Neural cell (in vitro differentiated cells): Measurements from ENCODE around the gene ZNF521. TPM values are rescaled to one million over a fixed set of nuclear protein-coding genes. Genes with fewer than 3 reads are reported as not detected.

Source experiments
- H2AFZ ChIP-seq: fragments of 200-600, 300-800 bp; sonication (generic), shearing (Covaris generic); 2 replicates; pipeline ENCODE4 v1.6.0; 2014; ENCODE audit warnings: low read depth, mild to moderate bottlenecking, antibody characterized with exemption, low read length, moderate library complexity
- H3F3A ChIP-seq: fragments of 200-600 bp; shearing (Covaris generic); 2 replicates; pipeline ENCODE4 v1.6.1; 2016; ENCODE audit warnings: mild to moderate bottlenecking, moderate library complexity, mixed read lengths, antibody characterized with exemption, low read length; ENCODE audit not compliant: insufficient read depth, poor library complexity, severe bottlenecking
- H3K27ac ChIP-seq: fragments of 200-600, 300-800 bp; sonication (generic), shearing (Covaris generic); 2 replicates; pipeline ENCODE4 v1.5.1; 2014; ENCODE audit warnings: mild to moderate bottlenecking, low read length, moderate library complexity
- H3K27me3 ChIP-seq: fragments of 300-800, 200-600 bp; sonication (generic), shearing (Covaris generic); 2 replicates; pipeline ENCODE4 v1.6.0; 2014; ENCODE audit warnings: mild to moderate bottlenecking, low read depth, low read length, moderate library complexity; ENCODE audit not compliant: insufficient read depth
- H3K36me3 ChIP-seq: fragments of 300-800, 200-600 bp; sonication (generic), shearing (Covaris generic); 2 replicates; pipeline ENCODE4 v1.5.1; 2014; ENCODE audit warnings: mild to moderate bottlenecking, antibody characterized with exemption, low read length, moderate library complexity; ENCODE audit not compliant: insufficient read depth
- H3K4me2 ChIP-seq: fragments of 300-800, 200-600 bp; sonication (generic), shearing (Covaris generic); 2 replicates; pipeline ENCODE4 v1.6.0; 2014; ENCODE audit warnings: mild to moderate bottlenecking, low read length
- H3K4me3 ChIP-seq: fragments of 300-800, 200-600 bp; sonication (generic), shearing (Covaris generic); 2 replicates; pipeline ENCODE4 v1.5.1; 2014; ENCODE audit warnings: mild to moderate bottlenecking, low read length, moderate library complexity
- H3K79me2 ChIP-seq: fragments of 200-600 bp; shearing (Covaris generic); replicated peaks from 2 replicates; pipeline ENCODE4 v1.6.0; 2014; ENCODE audit warnings: mild to moderate bottlenecking, low read length, moderate library complexity; ENCODE audit not compliant: insufficient read depth
- H3K9ac ChIP-seq: fragments of 300-800, 200-600 bp; sonication (generic), shearing (Covaris generic); 2 replicates; pipeline ENCODE4 v1.6.1; 2016; ENCODE audit warnings: mild to moderate bottlenecking, low read length, mixed read lengths
- H3K9me2 ChIP-seq: fragments of 200-600 bp; shearing (Covaris generic); 2 replicates; pipeline ENCODE4 v1.6.1; 2016; ENCODE audit warnings: mild to moderate bottlenecking, low read length, mixed read lengths; ENCODE audit not compliant: insufficient read depth
- H3K9me3 ChIP-seq: fragments of 200-600, 300-800 bp; sonication (generic), shearing (Covaris generic); 2 replicates; pipeline ENCODE4 v1.6.1; 2016; ENCODE audit warnings: mild to moderate bottlenecking, mixed run types, low read length, moderate library complexity, mixed read lengths
- H4K20me1 ChIP-seq: fragments of 200-600 bp; shearing (Covaris generic); 2 replicates; pipeline ENCODE4 v1.6.1; 2016; ENCODE audit warnings: mild to moderate bottlenecking, mixed run types; ENCODE audit not compliant: insufficient read depth
- EP300 ChIP-seq: fragments of 450-650 bp; conservative IDR thresholded peaks from 2 replicates; pipeline ENCODE4 v1.6.1; 2014; ENCODE audit warnings: antibody characterized with exemption, mild to moderate bottlenecking, moderate library complexity; ENCODE audit not compliant: poor library complexity, severe bottlenecking
- EZH2 ChIP-seq: fragments of 200-600, 300-800 bp; shearing (Covaris generic), sonication (generic); IDR thresholded peaks from 2 replicates; pipeline ENCODE4 v1.6.1; 2014; ENCODE audit warnings: antibody characterized with exemption, low read length, borderline replicate concordance, mild to moderate bottlenecking; ENCODE audit not compliant: insufficient read depth, poor library complexity, severe bottlenecking
- MXI1 ChIP-seq: fragments of 450-650 bp; conservative IDR thresholded peaks from 2 replicates; pipeline ENCODE4 v1.6.1; 2014; ENCODE audit warnings: antibody characterized with exemption, mild to moderate bottlenecking; ENCODE audit not compliant: poor library complexity, severe bottlenecking
- POLR2AphosphoS5 ChIP-seq: IDR thresholded peaks from 2 replicates; pipeline ENCODE4 v1.6.1; 2012
- RAD21 ChIP-seq: fragments of 450-650 bp; conservative IDR thresholded peaks from 2 replicates; pipeline ENCODE4 v1.6.1; 2014; ENCODE audit warnings: antibody characterized with exemption, mild to moderate bottlenecking, moderate library complexity
- SMC3 ChIP-seq: fragments of 450-650 bp; conservative IDR thresholded peaks from 2 replicates; pipeline ENCODE4 v1.6.1; 2014; ENCODE audit warnings: antibody characterized with exemption, mild to moderate bottlenecking, moderate library complexity; ENCODE audit not compliant: poor library complexity
- TAF1 ChIP-seq: IDR thresholded peaks from 2 replicates; pipeline ENCODE4 v1.6.1; 2012; ENCODE audit warnings: low read depth
- polyA plus RNA-seq: library from polyadenylated mRNA; depleted of rRNA; stranded (reverse); fragments of >200 nt; gene quantifications from 2 replicates; pipeline ENCODE4 v1.2.3, GENCODE V29; 2014
- TF ChIP-seq, protein P1 (sequence below): IDR thresholded peaks from 2 replicates; pipeline ENCODE4 v1.6.1; 2012; ENCODE audit warnings: borderline replicate concordance
- TF ChIP-seq, protein P2 (sequence below): fragments of 450-650 bp; IDR thresholded peaks from 2 replicates; pipeline ENCODE4 v1.5.1; 2014; ENCODE audit warnings: antibody characterized with exemption, mild to moderate bottlenecking, moderate library complexity; ENCODE audit not compliant: poor library complexity, severe bottlenecking

The ZNF521 gene
- polyA plus RNA-seq, 1 donor from 2014 or later = 101 TPM

DNA sequence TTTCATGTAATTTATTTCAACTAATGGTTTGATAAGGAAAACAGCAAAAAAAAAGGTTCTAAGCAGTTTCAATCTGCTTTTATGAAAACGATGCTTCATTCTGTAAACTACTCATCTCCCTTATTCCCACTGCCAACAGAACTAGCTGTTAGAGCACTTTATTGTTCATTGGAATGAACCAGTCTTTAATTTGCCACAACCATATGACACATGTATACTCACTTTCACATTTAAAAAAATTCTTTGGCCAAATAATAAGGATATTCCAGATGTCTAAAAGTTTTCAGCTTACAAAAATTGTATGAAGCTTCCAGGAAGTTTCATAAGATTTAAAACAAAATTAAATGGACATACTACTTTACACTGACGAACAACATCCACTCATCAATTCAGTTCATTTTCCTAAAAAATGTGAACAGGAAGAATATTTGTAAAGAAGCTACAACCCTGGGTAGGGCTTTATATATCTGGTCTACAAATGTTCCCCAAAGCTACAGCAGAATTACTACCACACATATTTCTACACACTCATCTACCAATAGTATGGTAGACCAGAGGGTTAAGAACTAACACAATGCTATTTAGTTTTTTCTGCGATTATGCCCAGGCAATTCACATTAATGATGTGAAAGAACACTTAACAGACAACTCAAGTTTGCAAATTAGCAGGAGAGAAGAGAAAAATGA is 37.7 kb downstream of the ZNF521 start:
- Histone ChIP-seq H3K9me2 (no peaks in the 10 kb centered on the region), H4K20me1 (no peaks in the 10 kb centered on the region), H3K4me3 (no peak overlapping the region), H3K27me3 (no peaks in the 10 kb centered on the region), H3K9ac (no peak overlapping the region), H3K36me3 (no peaks in the 10 kb centered on the region), H3F3A (no peaks in the 10 kb centered on the region), H2AFZ (no peak overlapping the region), H3K79me2 (peaks cover 66% of the 10 kb centered on the region), H3K4me2 (no peak overlapping the region), H3K27ac (no peak overlapping the region), H3K9me3 (no peaks in the 10 kb centered on the region)
- TF ChIP-seq POLR2AphosphoS5 (no peak), MXI1 (no peak), EP300 (no peak), SMC3 (no peak), TAF1 (no peak), RAD21 (no peak), EZH2 (no peak)
- TF ChIP-seq, protein P1, sequence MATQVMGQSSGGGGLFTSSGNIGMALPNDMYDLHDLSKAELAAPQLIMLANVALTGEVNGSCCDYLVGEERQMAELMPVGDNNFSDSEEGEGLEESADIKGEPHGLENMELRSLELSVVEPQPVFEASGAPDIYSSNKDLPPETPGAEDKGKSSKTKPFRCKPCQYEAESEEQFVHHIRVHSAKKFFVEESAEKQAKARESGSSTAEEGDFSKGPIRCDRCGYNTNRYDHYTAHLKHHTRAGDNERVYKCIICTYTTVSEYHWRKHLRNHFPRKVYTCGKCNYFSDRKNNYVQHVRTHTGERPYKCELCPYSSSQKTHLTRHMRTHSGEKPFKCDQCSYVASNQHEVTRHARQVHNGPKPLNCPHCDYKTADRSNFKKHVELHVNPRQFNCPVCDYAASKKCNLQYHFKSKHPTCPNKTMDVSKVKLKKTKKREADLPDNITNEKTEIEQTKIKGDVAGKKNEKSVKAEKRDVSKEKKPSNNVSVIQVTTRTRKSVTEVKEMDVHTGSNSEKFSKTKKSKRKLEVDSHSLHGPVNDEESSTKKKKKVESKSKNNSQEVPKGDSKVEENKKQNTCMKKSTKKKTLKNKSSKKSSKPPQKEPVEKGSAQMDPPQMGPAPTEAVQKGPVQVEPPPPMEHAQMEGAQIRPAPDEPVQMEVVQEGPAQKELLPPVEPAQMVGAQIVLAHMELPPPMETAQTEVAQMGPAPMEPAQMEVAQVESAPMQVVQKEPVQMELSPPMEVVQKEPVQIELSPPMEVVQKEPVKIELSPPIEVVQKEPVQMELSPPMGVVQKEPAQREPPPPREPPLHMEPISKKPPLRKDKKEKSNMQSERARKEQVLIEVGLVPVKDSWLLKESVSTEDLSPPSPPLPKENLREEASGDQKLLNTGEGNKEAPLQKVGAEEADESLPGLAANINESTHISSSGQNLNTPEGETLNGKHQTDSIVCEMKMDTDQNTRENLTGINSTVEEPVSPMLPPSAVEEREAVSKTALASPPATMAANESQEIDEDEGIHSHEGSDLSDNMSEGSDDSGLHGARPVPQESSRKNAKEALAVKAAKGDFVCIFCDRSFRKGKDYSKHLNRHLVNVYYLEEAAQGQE = no peak
- TF ChIP-seq, protein P2, sequence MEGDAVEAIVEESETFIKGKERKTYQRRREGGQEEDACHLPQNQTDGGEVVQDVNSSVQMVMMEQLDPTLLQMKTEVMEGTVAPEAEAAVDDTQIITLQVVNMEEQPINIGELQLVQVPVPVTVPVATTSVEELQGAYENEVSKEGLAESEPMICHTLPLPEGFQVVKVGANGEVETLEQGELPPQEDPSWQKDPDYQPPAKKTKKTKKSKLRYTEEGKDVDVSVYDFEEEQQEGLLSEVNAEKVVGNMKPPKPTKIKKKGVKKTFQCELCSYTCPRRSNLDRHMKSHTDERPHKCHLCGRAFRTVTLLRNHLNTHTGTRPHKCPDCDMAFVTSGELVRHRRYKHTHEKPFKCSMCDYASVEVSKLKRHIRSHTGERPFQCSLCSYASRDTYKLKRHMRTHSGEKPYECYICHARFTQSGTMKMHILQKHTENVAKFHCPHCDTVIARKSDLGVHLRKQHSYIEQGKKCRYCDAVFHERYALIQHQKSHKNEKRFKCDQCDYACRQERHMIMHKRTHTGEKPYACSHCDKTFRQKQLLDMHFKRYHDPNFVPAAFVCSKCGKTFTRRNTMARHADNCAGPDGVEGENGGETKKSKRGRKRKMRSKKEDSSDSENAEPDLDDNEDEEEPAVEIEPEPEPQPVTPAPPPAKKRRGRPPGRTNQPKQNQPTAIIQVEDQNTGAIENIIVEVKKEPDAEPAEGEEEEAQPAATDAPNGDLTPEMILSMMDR = no peak

DNA sequence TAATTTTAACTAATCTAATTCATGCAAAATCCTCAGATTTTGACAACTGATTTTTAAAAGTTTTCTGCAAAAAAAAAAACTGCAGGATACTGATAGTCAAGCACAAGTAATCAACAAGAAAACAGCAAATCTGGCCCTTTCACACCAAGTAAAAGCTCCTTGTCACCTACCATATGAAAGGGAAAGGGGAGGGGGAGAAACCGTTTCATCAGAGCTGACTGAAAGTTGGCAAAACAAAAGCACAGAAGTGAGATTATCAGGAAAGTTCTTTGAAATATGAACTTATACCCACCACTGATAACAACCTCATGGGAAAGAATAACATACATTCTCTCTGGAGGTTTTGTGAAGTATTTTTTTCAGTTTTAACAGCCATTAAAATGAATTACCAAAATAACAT is 38.7 kb downstream of the ZNF521 start:
- H3K9me2 ChIP-seq = no peaks in the 10 kb centered on the region
- no peaks in the 10 kb centered on the region for H3F3A ChIP-seq
- no peaks in the 10 kb centered on the region for H3K36me3 ChIP-seq
- no peak overlapping the region for H3K27ac ChIP-seq
- no peak overlapping the region for H2AFZ ChIP-seq
- no peak overlapping the region for H3K9ac ChIP-seq
- H3K79me2 ChIP-seq = peaks cover 63% of the 10 kb centered on the region
- H3K27me3 ChIP-seq = no peaks in the 10 kb centered on the region
- TF ChIP-seq SMC3 (no peak), EP300 (no peak), EZH2 (no peak), MXI1 (no peak), RAD21 (no peak), TAF1 (no peak), POLR2AphosphoS5 (no peak)
- TF ChIP-seq, protein P2 = no peak
- TF ChIP-seq, protein P1 = no peak
- no peak overlapping the region for H3K4me3 ChIP-seq
- no peaks in the 10 kb centered on the region for H4K20me1 ChIP-seq
- no peaks in the 10 kb centered on the region for H3K9me3 ChIP-seq
- H3K4me2 ChIP-seq = no peak overlapping the region
